KMS-11 (cell line): ENCODE data around the gene CALN1.

ENCODE experiments used
- H2AFZ ChIP-seq: fragments of 200-600 bp; sonication (generic); 2 replicates; pipeline ENCODE4 v1.6.1; 2016; ENCODE audit warnings: antibody characterized with exemption, mixed run types, low read depth
- H3K27ac ChIP-seq: fragments of 200-600 bp; sonication (generic); 2 replicates; pipeline ENCODE4 v1.6.1; 2016; ENCODE audit warnings: mild to moderate bottlenecking, mixed run types
- H3K27me3 ChIP-seq: fragments of 200-600 bp; sonication (generic); 2 replicates; pipeline ENCODE4 v1.6.1; 2017; ENCODE audit warnings: mild to moderate bottlenecking, low read depth, mixed run types, moderate library complexity; ENCODE audit not compliant: insufficient read depth
- H3K36me3 ChIP-seq: fragments of 200-600 bp; sonication (generic); 2 replicates; pipeline ENCODE4 v1.6.1; 2017; ENCODE audit warnings: mild to moderate bottlenecking, mixed run types; ENCODE audit not compliant: insufficient read depth
- H3K4me1 ChIP-seq: fragments of 200-600 bp; sonication (generic); 2 replicates; pipeline ENCODE4 v1.6.1; 2016; ENCODE audit warnings: mild to moderate bottlenecking, low read depth, mixed run types; ENCODE audit not compliant: poor library complexity, severe bottlenecking
- H3K4me2 ChIP-seq: fragments of 200-600 bp; sonication (generic); 2 replicates; pipeline ENCODE4 v1.7.0; 2016; ENCODE audit warnings: mild to moderate bottlenecking, mixed run types
- H3K4me3 ChIP-seq: fragments of 200-600 bp; sonication (generic); IDR thresholded peaks from 2 replicates; pipeline ENCODE4 v1.6.1; 2017; ENCODE audit warnings: low read depth, low read length, mixed read lengths; ENCODE audit not compliant: insufficient read depth
- H3K79me2 ChIP-seq: fragments of 200-600 bp; sonication (generic); 2 replicates; pipeline ENCODE4 v1.6.1; 2016; ENCODE audit warnings: low read depth, mixed run types; ENCODE audit not compliant: insufficient read depth
- H3K9ac ChIP-seq: fragments of 200-600 bp; sonication (generic); 2 replicates; pipeline ENCODE4 v1.6.1; 2016; ENCODE audit warnings: mild to moderate bottlenecking, mixed run types
- H4K20me1 ChIP-seq: fragments of 200-600 bp; sonication (generic); 2 replicates; pipeline ENCODE4 v1.6.1; 2016; ENCODE audit warnings: mild to moderate bottlenecking, mixed run types; ENCODE audit not compliant: insufficient read depth
- CTCF ChIP-seq: fragments of 200-600 bp; sonication (generic); conservative IDR thresholded peaks from 2 replicates; pipeline ENCODE4 v1.6.1; 2017; ENCODE audit warnings: low read depth, mild to moderate bottlenecking, antibody characterized with exemption, low read length, moderate library complexity, mixed read lengths

The CALN1 gene

DNA sequence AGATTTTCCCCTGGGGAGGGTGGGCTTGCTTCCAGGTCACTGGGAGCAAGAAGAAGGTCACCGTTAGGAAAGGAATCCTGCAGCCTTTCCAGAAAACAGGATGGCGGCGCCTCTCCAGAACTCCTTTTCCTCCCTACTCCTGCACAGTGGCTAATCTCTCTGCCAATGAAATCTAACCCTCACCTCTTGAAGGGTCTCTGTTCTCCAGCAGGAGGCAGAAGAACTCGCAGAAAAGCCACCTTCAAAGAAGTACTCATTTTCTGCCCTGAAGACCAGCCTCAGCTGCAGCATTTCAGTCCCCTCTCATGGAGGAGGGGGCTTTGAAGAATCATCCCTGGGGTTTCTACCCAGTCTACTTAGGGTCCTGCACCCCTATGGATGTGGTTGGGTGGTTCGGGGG is 626.9 kb downstream of the CALN1 start:
- Histone ChIP-seq H3K4me2 (no peak overlapping the region), H3K79me2 (no peaks in the 10 kb centered on the region), H4K20me1 (no peaks in the 10 kb centered on the region), H3K4me3 (no peak overlapping the region), H3K27me3 (no peaks in the 10 kb centered on the region), H3K27ac (no peak overlapping the region), H3K4me1 (no peaks in the 10 kb centered on the region), H3K36me3 (no peaks in the 10 kb centered on the region), H2AFZ (no peak overlapping the region), H3K9ac (no peak overlapping the region)
- TF ChIP-seq CTCF = no peak

GRCh38 chr7:71784781-71785180 is 627.4 kb downstream of the CALN1 start:
- Histone ChIP-seq H3K79me2 (no peaks in the 10 kb centered on the region), H3K9ac (no peak overlapping the region), H3K4me2 (no peak overlapping the region), H2AFZ (no peak overlapping the region), H3K4me1 (no peaks in the 10 kb centered on the region), H3K4me3 (no peak overlapping the region), H4K20me1 (no peaks in the 10 kb centered on the region), H3K27ac (no peak overlapping the region), H3K27me3 (no peaks in the 10 kb centered on the region), H3K36me3 (no peaks in the 10 kb centered on the region)
- TF ChIP-seq CTCF = no peak

GRCh38 chr7:71784180-71784579 is 628.0 kb downstream of the CALN1 start:
- no peak overlapping the region for H3K9ac ChIP-seq
- no peak overlapping the region for H2AFZ ChIP-seq
- no peak for TF ChIP-seq CTCF
- no peaks in the 10 kb centered on the region for H3K79me2 ChIP-seq
- H4K20me1 ChIP-seq = no peaks in the 10 kb centered on the region
- no peaks in the 10 kb centered on the region for H3K4me1 ChIP-seq
- H3K27ac ChIP-seq = no peak overlapping the region
- no peaks in the 10 kb centered on the region for H3K27me3 ChIP-seq
- no peak overlapping the region for H3K4me2 ChIP-seq
- no peaks in the 10 kb centered on the region for H3K36me3 ChIP-seq
- H3K4me3 ChIP-seq = no peak overlapping the region

GRCh38 chr7:71783779-71784178 is 628.4 kb downstream of the CALN1 start:
- Histone ChIP-seq H3K9ac (no peak overlapping the region), H3K79me2 (no peaks in the 10 kb centered on the region), H3K27ac (no peak overlapping the region), H3K27me3 (no peaks in the 10 kb centered on the region), H4K20me1 (no peaks in the 10 kb centered on the region), H3K4me3 (no peak overlapping the region), H3K4me1 (no peaks in the 10 kb centered on the region), H3K4me2 (no peak overlapping the region), H2AFZ (no peak overlapping the region), H3K36me3 (no peaks in the 10 kb centered on the region)
- TF ChIP-seq CTCF = no peak

DNA sequence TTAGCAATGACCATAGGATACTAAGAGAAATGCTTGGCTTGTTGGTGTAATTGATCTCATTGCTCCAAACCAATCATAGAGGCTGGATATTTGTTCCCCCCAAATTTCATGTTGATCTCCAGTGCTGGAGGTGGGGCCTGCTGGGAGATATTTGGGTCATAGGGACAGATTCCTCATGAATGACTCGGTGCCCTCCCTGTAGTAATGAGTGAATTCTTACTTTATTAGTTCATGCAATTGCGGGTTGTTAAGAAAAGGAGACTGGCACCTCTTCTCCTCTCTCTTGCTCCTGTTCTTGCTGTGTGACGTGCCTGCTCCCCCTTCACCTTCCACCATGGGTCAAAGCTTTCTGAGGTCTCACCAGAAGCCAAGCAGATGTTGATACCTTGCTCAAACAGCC is 630.1 kb downstream of the CALN1 start:
- H3K9ac ChIP-seq = no peak overlapping the region
- H3K36me3 ChIP-seq = no peaks in the 10 kb centered on the region
- no peak overlapping the region for H2AFZ ChIP-seq
- no peak overlapping the region for H3K4me2 ChIP-seq
- H3K4me1 ChIP-seq = no peaks in the 10 kb centered on the region
- H4K20me1 ChIP-seq = no peaks in the 10 kb centered on the region
- no peaks in the 10 kb centered on the region for H3K27me3 ChIP-seq
- H3K4me3 ChIP-seq = no peak overlapping the region
- H3K27ac ChIP-seq = no peak overlapping the region
- no peaks in the 10 kb centered on the region for H3K79me2 ChIP-seq
- TF ChIP-seq CTCF = no peak
